B cell (primary cell): Measurements from ENCODE around the gene WASF2. TPM values are rescaled to one million over a fixed set of nuclear protein-coding genes. Genes with fewer than 3 reads are reported as not detected.
"Not testable (repeated sequence)": the region's sequence is repeated elsewhere in the genome, so short reads cannot be mapped to it uniquely, and the experiment has no call there.

Experiments used
- ATAC-seq: fragments of 200-7000 bp; cut with Tn5 transposase; one replicate; pipeline ENCODE4 v1.10.0; 2021; ENCODE audit warnings: low read depth, mild to moderate bottlenecking, moderate number of reproducible peaks, moderate library complexity
- CTCF ChIA-PET: fragments of 350-600 bp; sonication (Branson Sonifier 250); formaldehyde crosslinking; loops from one replicate; lab custom pipeline; 2021; ENCODE audit warnings: antibody characterized with exemption, inconsistent platforms; lab: Charles Lee
- POLR2A ChIA-PET: fragments of 350-600 bp; sonication (Branson Sonifier 250); formaldehyde crosslinking; loops from one replicate; lab custom pipeline; 2021; ENCODE audit warnings: antibody characterized with exemption; lab: Charles Lee
- DNase-seq: peaks from one replicate; pipeline ENCODE4 v3.0.0; 2013
- H2AFZ ChIP-seq: 2 replicates; pipeline ENCODE4 v1.6.1; 2012; ENCODE audit warnings: mild to moderate bottlenecking, low read depth, low read length; ENCODE audit not compliant: insufficient read depth, poor library complexity, severe bottlenecking
- H3K27ac ChIP-seq, 2 donors: 1 replicate in 1 of 2; 2 replicates in 1 of 2; pipeline ENCODE4 v1.5.1; 2012 to 2013; ENCODE audit warnings: low read length in 2 of 2, mild to moderate bottlenecking in 2 of 2, moderate library complexity in 1 of 2
- H3K27me3 ChIP-seq, 4 experiments: fragments of 200-600 bp in 1 of 4; sonication (generic) in 1 of 4; replicated peaks in 1 of 4; 1 replicate in 2 of 4; 2 replicates in 2 of 4; pipeline versions ENCODE4 v1.6.1 to v1.7.0; 2013 to 2016; ENCODE audit warnings: low read length in 3 of 4, mild to moderate bottlenecking in 2 of 4, mixed read lengths in 1 of 4, moderate library complexity in 1 of 4; ENCODE audit not compliant: insufficient read depth in 4 of 4, control insufficient read depth in 3 of 4; ENCODE audit errors: control extremely low read depth in 1 of 4
- H3K36me3 ChIP-seq, 2 experiments: replicated peaks in 1 of 2; 1 replicate in 1 of 2; 2 replicates in 1 of 2; pipeline versions ENCODE4 v1.6.1 to v1.7.1; 2013; ENCODE audit warnings: low read length in 1 of 2; ENCODE audit not compliant: insufficient read depth in 2 of 2, control insufficient read depth in 1 of 2; ENCODE audit errors: control extremely low read depth in 1 of 2, extremely low read depth in 1 of 2
- H3K4me1 ChIP-seq, 2 donors: fragments of 200-600 bp in 1 of 2; sonication (generic) in 1 of 2; 1 replicate in 1 of 2; 2 replicates in 1 of 2; pipeline versions ENCODE4 v1.5.1 to v1.6.1; 2013 to 2017; ENCODE audit warnings: low read length in 2 of 2; ENCODE audit not compliant: control insufficient read depth in 2 of 2, insufficient read depth in 2 of 2
- H3K4me2 ChIP-seq: replicated peaks from 2 replicates; pipeline ENCODE3; 2012; ENCODE audit warnings: mild to moderate bottlenecking, low read depth, low read length; ENCODE audit not compliant: poor library complexity, severe bottlenecking
- H3K4me3 ChIP-seq, 5 experiments: fragments of 200-600 bp in 1 of 5; sonication (generic) in 1 of 5; 1 replicate in 3 of 5; 2 replicates in 2 of 5; pipeline versions ENCODE4 v1.5.1 to v1.7.0; 2011 to 2016; ENCODE audit warnings: low read length in 4 of 5, mild to moderate bottlenecking in 4 of 5, low read depth in 2 of 5, control low read depth in 1 of 5, moderate library complexity in 1 of 5; ENCODE audit not compliant: insufficient read depth in 1 of 5; ENCODE audit errors: control extremely low read depth in 1 of 5, extremely low read depth in 1 of 5
- H3K79me2 ChIP-seq: fragments of 200-600 bp; sonication (generic); one replicate; pipeline ENCODE4 v1.6.0; 2016; ENCODE audit warnings: low read length; ENCODE audit not compliant: control insufficient read depth, insufficient read depth
- H3K9ac ChIP-seq: fragments of 200-600 bp; sonication (generic); 2 replicates; pipeline ENCODE4 v1.6.1; 2017; ENCODE audit warnings: mild to moderate bottlenecking, low read length, moderate library complexity
- H3K9me3 ChIP-seq, 3 donors: one replicate each; pipeline versions ENCODE4 v1.6.1 to v1.7.1; 2013; ENCODE audit warnings: low read length in 2 of 3; ENCODE audit not compliant: control insufficient read depth in 2 of 3, insufficient read depth in 1 of 3; ENCODE audit errors: control extremely low read depth in 1 of 3
- H4K20me1 ChIP-seq: 2 replicates; pipeline ENCODE4 v1.6.0; 2012; ENCODE audit warnings: mild to moderate bottlenecking, low read length; ENCODE audit not compliant: insufficient read depth, control insufficient read depth, poor library complexity, severe bottlenecking
- H3K27ac Mint-ChIP-seq: one replicate; pipeline ENCODE4 v1.8.0; 2021; ENCODE audit warnings: mixed read lengths
- H3K27me3 Mint-ChIP-seq: one replicate; pipeline ENCODE4 v1.8.0; 2021; ENCODE audit warnings: mixed read lengths
- H3K4me1 Mint-ChIP-seq: one replicate; pipeline ENCODE4 v1.8.0; 2021; ENCODE audit warnings: mixed read lengths
- H3K4me3 Mint-ChIP-seq: one replicate; pipeline ENCODE4 v1.8.0; 2021; ENCODE audit warnings: mixed read lengths
- H3K9me3 Mint-ChIP-seq: one replicate; pipeline ENCODE4 v1.8.0; 2022; ENCODE audit warnings: mixed read lengths; ENCODE audit not compliant: insufficient read depth
- EZH2 ChIP-seq: IDR thresholded peaks from 2 replicates; pipeline ENCODE4 v1.6.1; 2012; ENCODE audit warnings: borderline replicate concordance, low read depth, mild to moderate bottlenecking, moderate library complexity, low read length; ENCODE audit not compliant: insufficient read depth, poor library complexity, severe bottlenecking
- WGBS: methylation state at CpG from one replicate; pipeline ENCODE4 v1.1.5; 2013; ENCODE audit warnings: missing lambda C conversion rate; ENCODE audit not compliant: insufficient coverage; 5-methylcytosine and 5-hydroxymethylcytosine counted together
- intact Hi-C: fragments of 100-400 bp; cut with micrococcal nuclease; formaldehyde crosslinking; loops from one replicate; pipeline ENCODE4 v1.10.0; 2022
- polyA plus RNA-seq: library from polyadenylated mRNA; depleted of rRNA; stranded (reverse); fragments of >200 nt; gene quantifications from 2 replicates; pipeline ENCODE4 v1.2.3, GENCODE V29; 2012
- total RNA-seq, 2 donors: library from RNA; stranded (reverse); fragments of 120-200 nt in 1 of 2; gene quantifications; 1 replicate in 1 of 2; 2 replicates in 1 of 2; pipeline versions ENCODE4 v1.2.3 to v1.2.4, GENCODE V29; 2013 to 2022
- TF ChIP-seq, protein P1 (sequence below): fragments of 200-600 bp; IDR thresholded peaks from one replicate; pipeline ENCODE4 v1.8.0; 2022; ENCODE audit warnings: antibody characterized with exemption, mild to moderate bottlenecking

WASF2 gene
- total and polyA plus RNA-seq, 2 donors (not counting 1 experiment from before 2014, with no cell fraction given) = 67.4 to 169 TPM

DNA sequence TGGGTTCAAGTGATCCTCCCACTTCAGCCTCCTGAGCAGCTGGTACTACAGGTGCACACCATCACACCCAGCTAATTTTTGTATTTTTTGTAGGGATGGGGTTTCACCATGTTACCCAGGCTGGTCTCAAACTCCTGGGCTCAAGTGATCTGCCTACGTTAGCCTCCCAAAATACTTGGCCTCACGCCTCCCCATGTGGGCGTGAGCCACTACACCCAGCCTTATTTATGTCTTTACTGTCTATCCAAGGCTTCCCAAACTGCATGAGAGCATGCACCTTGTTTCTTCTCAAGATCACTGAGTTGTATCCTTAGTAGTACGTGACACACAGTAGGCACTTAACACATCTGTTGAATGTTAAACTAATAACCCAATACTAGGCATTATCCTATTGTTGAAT, 14.2 kb downstream of the WASF2 start:
- Mint-ChIP-seq H3K27ac (peak overlapping the region; percentile 64), H3K9me3 (no peaks in the 10 kb centered on the region), H3K4me1 (peaks cover 74% of the 10 kb centered on the region), H3K4me3 (peak overlapping the region; percentile 69), H3K27me3 (no peaks in the 10 kb centered on the region)
- Histone ChIP-seq H3K4me2 (no peak overlapping the region), H3K4me1 (peaks cover 82 to 89% of the 10 kb centered on the region in 2 donors), H3K9ac (no peak overlapping the region), H3K4me3 (peak overlapping the region in 1 of 5 experiments; percentile 5), H4K20me1 (peaks cover 58% of the 10 kb centered on the region), H3K79me2 (peaks cover 97% of the 10 kb centered on the region), H3K27me3 (no peaks in the 10 kb centered on the region), H3K27ac (peak overlapping the region; percentile 53 to 67), H3K36me3 (peaks cover 4 to 8% of the 10 kb centered on the region in 2 experiments), H2AFZ (no peak overlapping the region), H3K9me3 (peaks cover 0 to 13% (median 0%) of the 10 kb centered on the region in 3 donors)
- ATAC-seq (no peak), DNase-seq (no peak)
- no peak for TF ChIP-seq EZH2
- TF ChIP-seq, protein P1, sequence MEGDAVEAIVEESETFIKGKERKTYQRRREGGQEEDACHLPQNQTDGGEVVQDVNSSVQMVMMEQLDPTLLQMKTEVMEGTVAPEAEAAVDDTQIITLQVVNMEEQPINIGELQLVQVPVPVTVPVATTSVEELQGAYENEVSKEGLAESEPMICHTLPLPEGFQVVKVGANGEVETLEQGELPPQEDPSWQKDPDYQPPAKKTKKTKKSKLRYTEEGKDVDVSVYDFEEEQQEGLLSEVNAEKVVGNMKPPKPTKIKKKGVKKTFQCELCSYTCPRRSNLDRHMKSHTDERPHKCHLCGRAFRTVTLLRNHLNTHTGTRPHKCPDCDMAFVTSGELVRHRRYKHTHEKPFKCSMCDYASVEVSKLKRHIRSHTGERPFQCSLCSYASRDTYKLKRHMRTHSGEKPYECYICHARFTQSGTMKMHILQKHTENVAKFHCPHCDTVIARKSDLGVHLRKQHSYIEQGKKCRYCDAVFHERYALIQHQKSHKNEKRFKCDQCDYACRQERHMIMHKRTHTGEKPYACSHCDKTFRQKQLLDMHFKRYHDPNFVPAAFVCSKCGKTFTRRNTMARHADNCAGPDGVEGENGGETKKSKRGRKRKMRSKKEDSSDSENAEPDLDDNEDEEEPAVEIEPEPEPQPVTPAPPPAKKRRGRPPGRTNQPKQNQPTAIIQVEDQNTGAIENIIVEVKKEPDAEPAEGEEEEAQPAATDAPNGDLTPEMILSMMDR = no peak
- POLR2A ChIA-PET = interaction anchor here (1.2 kb wide), 1 partner anchor 14 kb away, joined by 3 read pairs; the partner anchor contains the start of gene WASF2
- CTCF ChIA-PET = interaction anchor here (1.4 to 2.3 kb wide), 2 partner anchors 15 to 30 kb away, joined by 3 to 5 read pairs; partner anchors contain the start of gene WASF2
- intact Hi-C loops = loop anchor here (2.0 to 10.0 kb wide), 2 partner anchors 31 to 49 kb away; no protein-coding TSS in a partner anchor
- 81% methylated on average over 3 of the region's 4 CpGs for WGBS

DNA sequence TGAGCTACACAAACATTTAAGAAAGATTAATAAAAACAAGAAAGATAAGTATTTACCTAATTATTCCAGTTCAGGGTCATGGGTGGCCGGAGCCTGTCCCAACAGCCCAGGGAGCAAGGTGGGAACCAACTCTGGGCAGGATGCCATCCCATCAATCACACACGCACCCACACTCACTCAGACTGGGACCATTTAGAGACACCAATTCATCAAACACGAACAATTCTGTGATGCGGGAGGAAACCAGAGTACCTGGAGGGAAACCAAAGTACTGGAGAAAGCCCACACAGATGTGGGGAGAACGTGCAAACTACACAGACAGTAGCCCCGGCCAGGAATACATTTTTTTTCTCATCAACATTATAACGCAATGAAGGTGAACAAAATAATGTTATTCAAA, 16.2 kb downstream of the WASF2 start:
- H3K27me3 ChIP-seq = no peaks in the 10 kb centered on the region
- peak overlapping the region; percentile 58 for H3K4me2 ChIP-seq
- Mint-ChIP-seq H3K9me3 (no peaks in the 10 kb centered on the region), H3K27ac (peak overlapping the region; percentile 79), H3K27me3 (no peaks in the 10 kb centered on the region), H3K4me1 (peaks cover 83% of the 10 kb centered on the region), H3K4me3 (peak overlapping the region; percentile 58)
- no peak for ATAC-seq
- intact Hi-C loops = loop anchor here (10.0 kb wide), 1 partner anchor 51 kb away; no protein-coding TSS in a partner anchor
- no peak for TF ChIP-seq EZH2
- TF ChIP-seq, protein P1 = no peak
- WGBS = 55% methylated on average over 3 of the region's 7 CpGs
- H3K27ac ChIP-seq = peak overlapping the region in 1 of 2 donors; percentile 67
- peaks cover 71 to 75% of the 10 kb centered on the region in 2 donors for H3K4me1 ChIP-seq
- peaks cover 66% of the 10 kb centered on the region for H4K20me1 ChIP-seq
- CTCF ChIA-PET = no interaction called here
- H2AFZ ChIP-seq = no peak overlapping the region
- peaks cover 5 to 21% of the 10 kb centered on the region in 2 experiments for H3K36me3 ChIP-seq
- H3K79me2 ChIP-seq = peaks cover 97% of the 10 kb centered on the region
- H3K4me3 ChIP-seq = no peak overlapping the region
- POLR2A ChIA-PET = interaction anchor here (1.4 kb wide), 1 partner anchor 16 kb away, joined by 3 read pairs; the partner anchor contains the start of gene WASF2
- peak overlapping the region; percentile 16 for H3K9ac ChIP-seq
- no peak for DNase-seq
- H3K9me3 ChIP-seq = peaks cover 0 to 9% (median 0%) of the 10 kb centered on the region in 3 donors

DNA sequence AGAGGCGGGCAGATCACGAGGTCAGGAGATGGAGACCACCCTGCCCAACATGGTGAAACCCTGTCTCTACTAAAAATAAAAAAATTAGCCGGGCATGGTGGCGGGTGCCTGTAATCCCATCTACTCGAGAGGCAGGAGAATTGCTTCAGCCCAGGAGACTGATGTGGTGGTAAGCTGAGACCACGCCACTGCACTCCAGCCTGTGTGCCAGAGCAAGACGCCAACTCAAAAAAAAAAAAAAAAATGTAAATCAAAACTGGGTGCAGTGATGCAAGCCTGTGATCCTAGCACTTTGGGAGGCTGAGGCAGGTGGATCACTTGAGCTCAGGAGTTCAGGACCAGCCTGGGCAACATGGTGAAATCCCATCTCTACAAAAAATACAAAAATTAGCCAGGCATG, 17.9 kb downstream of the WASF2 start:
- H3K27me3 Mint-ChIP-seq, H3K9me3 Mint-ChIP-seq, CTCF ChIA-PET, H2AFZ ChIP-seq, H3K9me3 ChIP-seq, DNase-seq, H3K27me3 ChIP-seq, H3K4me3 ChIP-seq, H3K4me3 Mint-ChIP-seq, ATAC-seq, H3K9ac ChIP-seq, H3K27ac Mint-ChIP-seq: not testable (repeated sequence)
- H3K4me1 Mint-ChIP-seq = peaks cover 78% of the 10 kb centered on the region
- peaks cover 57 to 62% of the 10 kb centered on the region in 2 donors for H3K4me1 ChIP-seq
- H3K79me2 ChIP-seq = peaks cover 99% of the 10 kb centered on the region
- peak overlapping the region in 1 of 2 donors; percentile 67 for H3K27ac ChIP-seq
- H3K4me2 ChIP-seq = peak overlapping the region; percentile 1
- POLR2A ChIA-PET = interaction anchor here (0.6 to 0.7 kb wide), 3 partner anchors 17 to 172 kb away, joined by 4 to 8 read pairs (median 4); no protein-coding TSS in a partner anchor
- H3K36me3 ChIP-seq = peaks cover 5 to 21% of the 10 kb centered on the region in 2 experiments
- H4K20me1 ChIP-seq = peaks cover 82% of the 10 kb centered on the region
- intact Hi-C loops = loop anchor here (10.0 kb wide), 1 partner anchor 53 kb away; no protein-coding TSS in a partner anchor
- WGBS = 70% methylated on average over 3 of the region's 7 CpGs
